Measurements from ENCODE around the gene PPHLN1.
A peak's percentile ranks its signal among the peaks of the same experiment; 100 is the strongest.

The PPHLN1 gene

DNA sequence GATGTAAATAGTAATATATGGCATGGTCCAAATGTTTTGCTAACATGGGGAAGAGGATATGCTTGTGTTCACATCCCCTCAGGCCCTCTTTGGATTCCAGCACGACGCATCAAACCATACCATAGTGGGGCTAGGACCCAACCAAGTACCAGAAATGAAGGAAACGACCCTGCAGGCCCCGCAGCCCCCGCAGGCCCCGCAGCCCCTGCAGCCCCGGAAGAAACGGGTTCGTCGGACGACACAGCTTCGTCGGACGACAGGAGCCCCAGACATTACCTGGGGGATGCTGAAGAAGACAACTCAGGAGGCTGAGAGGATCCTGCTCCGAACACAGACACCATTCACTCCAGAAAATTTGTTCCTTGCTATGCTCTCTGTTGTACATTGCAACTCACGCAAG, 119.9 kb downstream of the PPHLN1 start:
- no peak for DNase-seq

DNA sequence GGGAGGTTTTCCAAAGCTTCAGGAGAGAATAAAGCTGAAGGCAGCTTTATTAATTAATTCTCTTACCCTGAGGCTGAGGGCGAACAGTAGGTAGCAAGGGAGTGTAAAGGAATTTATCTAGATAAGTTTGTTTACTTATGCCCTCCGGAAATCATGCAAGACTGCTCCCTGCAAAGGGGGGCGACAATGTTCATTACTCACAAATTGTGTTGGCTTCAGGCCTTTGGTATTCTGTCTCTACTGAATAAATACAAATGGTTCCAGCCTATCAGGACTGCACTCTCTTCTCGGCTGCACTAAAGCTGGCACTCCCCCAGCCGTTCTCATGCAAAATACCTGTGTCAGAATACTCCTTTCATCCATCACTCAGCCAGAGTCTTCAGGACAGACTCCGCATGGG, 120.8 kb downstream of the PPHLN1 start:
- DNase-seq = no peak

DNA sequence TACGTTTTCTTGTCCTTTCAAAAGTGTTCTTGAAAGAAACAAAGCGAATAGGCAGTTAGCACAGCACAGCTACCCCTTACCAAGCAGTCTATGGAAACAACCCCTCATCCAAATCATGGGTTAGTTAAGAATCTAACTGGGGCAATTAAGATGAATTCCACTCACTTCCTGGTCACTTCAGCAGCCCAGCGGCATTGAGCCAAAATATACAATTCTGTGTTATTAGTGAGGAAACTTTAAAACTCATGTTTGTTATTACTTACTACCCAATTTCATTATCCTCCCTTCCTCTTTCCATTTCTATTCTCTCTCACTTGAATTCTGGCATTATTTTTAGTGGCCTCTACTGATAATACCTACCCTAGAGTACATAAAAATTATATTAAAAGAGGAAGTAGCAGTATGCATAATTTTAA, 121.4 kb downstream of the PPHLN1 start:
- no peak for DNase-seq

DNA sequence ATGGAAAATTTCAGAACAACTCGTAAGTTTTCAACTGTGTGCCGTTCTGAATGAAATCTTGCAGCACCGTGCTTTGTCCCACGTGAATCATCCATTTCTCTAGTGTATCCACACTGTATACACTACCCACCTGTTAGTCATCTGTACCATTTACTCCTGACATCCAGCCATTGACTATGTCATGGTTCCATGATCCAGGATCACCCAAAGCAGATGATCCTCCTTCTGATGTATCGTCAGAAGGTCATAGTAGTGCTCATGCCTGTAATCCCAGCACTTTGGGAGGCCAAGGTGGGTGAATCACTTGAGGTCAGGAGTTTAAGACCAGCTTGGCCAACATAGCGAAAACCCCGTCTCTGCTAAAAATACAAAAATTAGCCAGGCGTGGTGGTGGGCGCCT, 122.9 kb downstream of the PPHLN1 start:
- DNase-seq = no peak

DNA sequence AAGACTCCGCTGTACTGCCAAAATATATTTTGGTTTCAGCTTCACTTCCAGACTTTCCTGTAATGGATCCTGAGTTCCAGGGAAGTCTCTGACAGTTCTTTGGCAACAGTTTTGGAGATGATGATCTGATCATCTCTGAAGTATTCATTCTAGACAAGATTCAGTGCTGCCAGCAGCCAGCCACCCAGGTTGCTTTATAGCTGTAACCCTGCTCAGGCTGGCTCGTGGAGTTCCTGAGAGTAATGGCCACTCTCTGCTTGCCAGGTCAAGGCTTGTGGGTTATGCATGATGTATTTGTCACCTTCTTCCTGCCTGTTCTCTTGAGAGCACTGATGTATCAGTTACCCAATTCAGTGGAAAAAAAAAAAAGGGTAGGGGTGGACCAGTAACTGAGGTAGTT, 124.3 kb downstream of the PPHLN1 start:
- DNase-seq = no peak

DNA sequence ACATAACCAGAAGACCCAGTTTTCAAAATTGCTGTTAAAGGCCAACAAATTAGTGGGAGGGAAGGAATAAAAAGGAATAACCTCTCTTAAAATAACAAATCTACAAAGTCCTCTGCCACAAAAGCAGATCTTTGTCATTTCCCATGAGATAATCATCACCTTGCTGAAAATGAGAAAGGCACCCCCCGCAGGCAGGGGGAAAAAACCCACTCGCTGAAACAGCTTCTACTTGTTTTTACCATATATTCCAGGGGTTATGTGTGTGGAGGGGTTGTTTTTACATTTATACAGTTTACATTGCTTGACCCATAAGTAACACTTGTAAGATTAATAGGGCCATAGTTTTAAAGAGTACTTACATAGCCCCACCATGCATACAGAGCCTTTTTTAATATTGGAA, 132.6 kb downstream of the PPHLN1 start:
- DNase-seq = no peak

DNA sequence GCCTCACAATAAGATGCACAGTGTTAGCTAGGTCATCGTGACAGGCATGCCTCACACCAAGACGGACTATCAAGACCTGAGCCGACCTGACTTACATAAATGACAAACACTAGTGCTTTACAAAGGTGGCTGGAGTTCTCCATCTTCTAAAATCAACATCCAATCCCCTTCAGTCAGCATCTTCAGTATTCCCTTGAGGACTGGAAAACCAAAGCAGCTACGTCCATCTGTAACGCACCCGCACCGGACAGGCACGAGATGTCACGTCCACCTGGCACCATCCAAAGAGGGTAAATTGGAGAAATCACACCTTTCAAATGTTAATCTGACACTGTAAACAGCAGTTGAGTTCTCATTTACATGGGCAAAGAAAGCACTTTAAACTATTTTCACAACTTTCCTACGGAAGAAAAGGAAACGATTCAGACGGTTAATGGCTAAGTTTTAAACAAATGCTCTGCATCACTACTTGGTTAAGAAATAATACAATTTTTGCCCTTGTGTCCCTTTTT, 133.4 kb downstream of the PPHLN1 start:
- no peak for DNase-seq

DNA sequence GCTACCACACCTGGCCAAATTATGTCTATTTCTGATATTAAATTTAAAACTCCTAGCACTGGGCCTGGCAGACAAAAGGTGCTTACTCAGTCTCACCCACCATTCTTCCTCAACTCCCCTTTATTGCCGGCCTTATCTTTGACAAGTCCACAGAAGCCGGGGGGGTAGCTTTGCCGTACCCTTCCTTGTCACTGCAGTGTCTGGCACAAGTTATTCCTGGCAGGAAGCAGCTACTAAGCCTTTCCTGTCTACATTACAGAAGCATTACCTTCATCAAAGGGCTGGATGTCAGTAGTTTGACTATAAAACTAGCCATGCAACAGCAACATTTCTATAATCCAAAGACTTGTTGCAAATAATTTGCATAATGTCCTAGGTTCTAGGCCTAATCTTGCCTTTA, 136.5 kb downstream of the PPHLN1 start:
- no peak for DNase-seq

DNA sequence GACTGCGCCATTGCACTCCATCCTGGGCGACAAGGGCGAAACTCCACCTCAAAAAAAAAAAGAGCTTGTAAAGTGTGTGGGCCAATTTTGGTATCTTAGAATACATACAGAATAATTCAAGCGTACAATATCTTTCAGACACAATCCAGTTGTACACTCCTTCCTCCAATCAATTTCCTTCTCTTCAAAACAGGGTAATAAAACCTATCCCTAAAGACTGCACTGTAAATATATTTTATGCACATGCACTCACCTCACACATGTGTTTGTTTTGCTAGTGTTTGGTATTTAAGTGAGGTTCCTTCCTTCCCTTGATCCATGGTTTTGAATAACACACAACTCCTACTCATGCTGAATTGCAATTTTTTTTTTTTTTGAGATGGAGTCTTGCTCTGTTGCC, 137.7 kb downstream of the PPHLN1 start:
- no peak for DNase-seq

DNA sequence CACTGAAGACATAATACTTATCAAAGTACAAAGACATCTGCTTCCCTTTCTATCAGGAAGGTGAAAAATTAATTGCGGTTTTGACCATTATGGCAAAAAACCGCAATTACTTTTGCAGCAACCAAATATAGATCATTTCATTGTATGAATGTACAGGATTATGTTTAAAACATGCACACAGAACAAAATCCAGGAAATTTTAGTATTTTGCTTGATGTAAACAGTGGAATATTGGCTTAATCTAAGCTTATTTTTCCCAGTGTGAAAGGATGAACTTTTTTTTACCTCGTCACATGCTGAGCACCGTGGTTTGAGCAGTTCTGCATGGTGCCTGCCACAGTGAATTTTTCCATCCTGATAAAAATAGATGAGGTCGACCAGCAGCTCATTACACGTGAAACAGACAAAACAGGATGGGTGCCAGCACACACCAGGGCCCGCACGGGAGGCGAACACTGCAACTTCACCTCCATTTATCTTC, 142.4 kb downstream of the PPHLN1 start:
- DNase-seq = no peak

DNA sequence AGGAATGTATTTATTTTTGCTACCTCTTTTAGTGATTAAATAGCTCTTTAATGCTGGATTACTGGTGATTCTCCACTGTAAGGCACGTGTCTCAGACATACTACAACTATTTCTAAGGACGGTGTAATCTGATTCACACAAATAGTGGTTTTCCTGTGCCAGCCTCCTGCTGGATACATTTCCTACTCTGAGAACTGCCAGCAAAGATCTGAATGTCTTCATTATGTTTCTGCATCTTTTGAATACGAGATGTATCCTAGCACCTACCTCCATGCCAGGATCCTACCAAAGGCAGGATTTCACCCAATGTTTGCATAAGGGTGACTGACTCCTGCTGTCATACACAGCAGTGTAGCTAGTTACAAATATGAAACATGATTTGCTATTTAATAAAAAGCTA, 143.0 kb downstream of the PPHLN1 start:
- no peak for DNase-seq

DNA sequence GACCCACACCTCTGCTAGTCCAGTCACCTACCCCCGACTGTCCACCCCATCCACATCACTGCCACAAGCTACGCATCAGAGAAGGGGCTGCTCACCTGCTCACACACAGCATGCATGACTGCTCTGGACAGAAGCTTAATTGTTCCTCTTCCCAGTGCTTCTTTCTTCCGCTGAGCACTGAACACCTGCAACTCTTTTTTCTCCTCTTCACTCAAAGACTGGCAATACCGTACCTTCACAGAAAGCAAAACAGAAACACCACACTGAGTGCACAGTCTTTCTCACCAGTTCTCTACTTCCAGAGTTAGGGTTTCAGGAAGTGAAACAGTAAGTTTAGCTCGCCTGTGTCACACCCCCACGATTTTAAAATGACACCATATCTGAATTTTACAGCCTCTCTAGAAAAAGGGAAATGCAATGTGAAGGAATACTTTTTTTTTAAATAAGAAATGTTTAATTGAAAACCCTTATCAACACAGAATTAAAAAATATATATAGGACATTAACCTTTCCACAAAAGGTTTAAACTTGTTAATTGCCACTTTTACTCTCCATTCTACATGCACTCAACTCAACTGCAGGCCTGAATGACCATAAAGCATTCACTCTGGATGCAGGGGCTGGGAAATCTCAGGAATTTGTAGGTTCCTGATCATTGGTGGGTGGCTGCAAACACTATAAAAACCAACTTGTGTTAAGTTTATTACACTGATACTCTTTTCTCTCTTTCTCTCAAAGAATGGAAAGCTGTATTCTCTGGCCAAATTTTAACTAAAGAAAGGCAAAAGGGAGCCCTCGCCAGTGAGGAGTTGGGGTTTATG, 143.6 kb downstream of the PPHLN1 start:
- DNase-seq = no peak

DNA sequence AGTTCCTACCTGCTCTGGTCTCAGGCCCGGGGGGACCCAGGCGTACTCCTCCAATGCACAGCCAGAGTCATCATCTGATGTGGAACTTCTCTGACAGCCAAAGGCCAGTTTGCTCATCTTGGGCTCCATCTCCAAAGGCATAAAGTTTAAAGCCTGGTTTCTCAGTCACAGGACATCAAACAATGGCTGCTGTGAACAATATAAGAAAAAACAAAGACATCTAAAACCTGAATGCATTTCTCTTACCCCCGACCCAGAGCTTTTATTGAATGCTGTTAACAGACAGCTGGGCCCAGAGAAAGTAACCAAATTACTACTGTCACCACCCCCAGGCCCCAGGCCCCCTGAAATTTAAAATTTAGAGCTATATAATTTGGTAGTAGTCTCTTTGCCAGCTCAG, 146.4 kb downstream of the PPHLN1 start:
- DNase-seq = no peak

DNA sequence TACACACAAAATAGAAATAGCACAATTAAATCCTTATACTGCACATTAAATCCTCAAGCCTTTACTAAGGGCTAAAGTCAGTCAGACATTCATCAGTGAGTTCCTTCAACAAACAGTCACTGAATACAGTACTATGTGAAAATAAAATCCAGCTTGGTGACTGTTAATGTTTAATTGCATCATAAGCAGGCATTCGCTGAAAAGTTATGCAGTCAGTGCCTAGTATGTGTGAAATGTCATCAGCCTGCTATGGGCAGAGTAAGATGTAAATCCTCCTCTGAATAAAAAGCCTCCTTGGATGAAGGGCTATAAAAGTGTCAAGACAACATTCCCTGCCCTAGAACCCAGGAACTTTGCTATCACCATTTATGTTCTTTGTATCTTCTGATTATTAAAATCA, 147.2 kb downstream of the PPHLN1 start:
- no peak for DNase-seq

DNA sequence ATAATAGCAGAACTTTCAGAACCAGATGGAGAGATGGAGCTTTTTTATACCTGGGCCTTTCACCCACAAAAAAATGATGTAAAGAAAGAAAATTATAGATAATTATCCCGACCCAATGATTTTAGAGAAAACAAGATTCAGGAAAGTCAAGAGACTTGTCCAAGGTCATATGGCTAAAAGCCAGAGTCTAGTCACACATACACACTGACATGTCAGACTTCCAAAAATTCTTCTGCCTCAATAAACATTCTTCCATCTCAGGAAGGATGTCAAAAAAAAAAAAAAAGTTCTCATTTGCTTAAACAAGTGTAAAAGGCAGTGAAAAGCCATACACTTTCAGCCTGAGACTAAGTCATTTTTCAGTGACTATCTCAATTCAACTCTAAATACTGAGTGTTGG, 147.6 kb downstream of the PPHLN1 start:
- DNase-seq = no peak

DNA sequence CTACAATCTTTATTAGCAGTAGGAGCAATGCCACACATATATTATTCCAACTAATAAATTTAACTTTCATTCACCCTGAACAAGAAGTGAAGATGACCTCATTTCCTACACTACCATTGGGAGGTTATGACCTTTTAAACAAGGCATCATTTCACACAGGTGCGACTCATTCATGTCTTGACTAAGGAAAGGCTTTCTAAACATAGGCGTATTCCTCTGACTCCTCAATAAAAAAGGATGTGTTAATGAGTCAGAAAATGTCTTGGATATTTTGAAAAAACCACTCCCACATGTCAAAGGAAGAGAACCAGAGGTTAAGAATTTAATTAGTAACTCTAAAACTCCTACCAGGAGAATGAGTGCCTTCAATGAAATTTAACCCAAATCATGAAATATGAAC, 148.4 kb downstream of the PPHLN1 start:
- DNase-seq = no peak

DNA sequence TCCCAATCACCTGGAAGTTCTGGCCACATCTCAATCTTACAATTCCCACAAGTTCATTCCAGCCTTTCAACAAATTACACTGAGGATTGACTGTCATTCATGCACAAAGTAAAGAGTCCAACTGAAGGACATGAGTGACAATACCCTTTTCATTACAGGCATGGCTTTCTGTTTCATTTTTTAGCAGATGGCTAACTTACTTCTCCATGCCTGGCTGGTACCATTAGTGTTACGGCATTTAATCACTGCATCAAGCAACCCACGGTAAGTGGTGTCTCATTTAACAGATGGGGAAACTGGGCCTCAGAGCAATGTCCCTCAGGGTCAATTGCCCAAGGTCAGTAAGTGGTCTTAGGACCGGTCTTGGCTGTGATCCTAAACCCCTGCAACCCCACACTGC, 149.1 kb downstream of the PPHLN1 start:
- no peak for DNase-seq

DNA sequence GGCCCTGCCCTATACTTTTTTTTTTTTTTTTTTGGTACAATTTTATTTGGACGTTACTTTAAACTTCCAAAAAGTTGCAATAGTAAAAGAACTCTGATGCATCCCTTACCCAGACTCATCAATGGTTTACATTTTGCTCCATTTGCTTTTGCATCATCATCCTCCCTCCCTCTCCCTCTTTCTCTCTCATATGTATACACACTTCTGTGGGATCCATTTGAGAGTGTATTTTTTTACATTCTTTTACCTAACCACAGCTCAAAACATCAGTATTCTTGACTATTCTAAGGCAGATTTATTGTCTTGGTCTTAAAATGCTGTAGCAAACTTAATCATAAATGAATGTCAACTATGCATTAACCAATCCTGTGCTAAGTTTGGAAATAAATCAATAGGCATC, 152.0 kb downstream of the PPHLN1 start:
- no peak for DNase-seq

DNA sequence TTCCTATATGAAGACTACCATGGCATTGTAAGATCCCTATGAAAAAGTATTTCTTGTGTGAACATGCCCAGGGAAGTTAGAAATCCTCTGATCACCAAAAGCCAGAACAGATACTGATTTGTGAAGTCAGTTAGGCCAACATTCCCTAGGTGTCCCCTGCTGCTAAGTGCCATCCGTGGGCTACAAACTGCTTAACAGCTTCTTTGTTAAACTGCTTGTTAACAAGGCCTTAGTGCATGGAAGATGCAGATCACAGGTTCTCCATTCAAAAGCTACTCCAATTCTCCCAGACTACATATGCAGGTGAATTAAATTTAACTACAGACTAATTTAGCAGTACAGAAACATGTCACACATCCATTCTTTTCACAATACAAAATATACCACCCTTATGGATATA, 155.4 kb downstream of the PPHLN1 start:
- DNase-seq = no peak

DNA sequence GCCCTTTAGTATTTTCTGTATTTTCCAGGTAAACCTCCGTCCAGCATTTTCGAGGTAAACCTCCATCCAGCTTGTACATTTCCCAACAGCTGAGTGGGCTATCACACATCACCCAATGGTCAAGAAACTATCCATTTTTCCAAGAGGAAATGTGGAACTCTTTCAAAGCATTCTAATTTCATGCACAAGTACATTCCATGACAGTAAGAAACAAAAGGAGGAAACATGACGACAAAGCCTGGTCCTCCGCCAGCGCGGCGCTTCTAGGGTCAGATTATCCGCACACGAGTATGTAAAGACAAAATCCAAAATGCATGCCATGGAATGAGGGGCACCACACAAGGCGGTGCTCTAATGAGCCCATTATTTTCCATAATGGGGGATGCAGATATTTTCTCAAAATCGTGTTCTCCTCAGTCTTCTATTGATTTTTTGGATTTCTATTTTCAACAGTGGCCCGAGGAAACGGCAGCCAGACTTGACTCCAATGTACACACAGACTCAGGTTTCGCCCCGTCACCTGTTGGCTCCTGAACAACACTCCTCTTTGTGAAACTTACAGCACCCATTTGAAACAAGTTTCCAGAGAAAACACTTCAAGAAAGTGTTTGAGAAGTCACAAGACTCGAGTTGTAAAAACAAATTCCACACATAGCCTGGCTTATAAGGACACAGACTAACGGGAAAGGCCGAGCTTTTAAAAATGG, 156.2 kb downstream of the PPHLN1 start:
- DNase-seq = no peak

DNA sequence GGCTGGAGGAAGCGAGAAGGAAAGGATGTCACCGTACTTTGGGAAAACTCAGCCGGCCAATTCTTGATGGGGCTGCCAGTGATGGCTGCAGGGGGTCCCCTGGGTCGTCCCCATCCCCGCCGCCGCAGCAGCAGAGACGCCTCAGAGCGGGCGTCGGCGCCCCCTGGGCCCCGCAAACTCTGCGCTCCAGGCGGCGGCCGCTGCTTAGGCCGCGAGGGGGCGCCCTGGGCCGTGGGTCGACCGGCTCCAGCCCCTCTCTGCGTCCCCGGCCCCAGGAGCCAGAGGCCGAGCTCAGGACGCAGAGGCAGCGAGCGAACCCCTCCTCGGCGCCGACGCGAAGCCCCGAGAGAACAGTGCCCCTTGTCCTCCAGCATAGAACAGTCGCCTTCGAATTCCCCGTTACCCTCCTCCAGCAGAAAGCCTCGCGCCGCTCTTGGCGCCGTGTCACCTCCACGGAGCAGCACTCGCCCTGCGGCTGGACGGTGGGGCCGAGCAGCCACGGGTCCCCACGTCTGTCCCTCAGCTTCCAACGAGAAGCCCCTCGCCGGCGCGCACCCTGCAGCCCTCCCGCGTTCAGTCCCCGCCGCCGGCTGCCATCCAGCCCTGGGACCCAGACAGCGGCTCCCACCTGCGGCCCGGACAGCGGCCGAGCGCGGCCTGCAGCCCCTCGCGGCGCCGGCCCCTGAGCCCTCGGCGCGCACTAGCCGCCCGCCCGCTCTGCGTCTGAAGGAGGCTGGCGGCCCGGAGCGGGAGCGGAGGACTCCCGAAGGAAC, 157.0 kb downstream of the PPHLN1 start:
- peak; percentile 87 for DNase-seq

DNA sequence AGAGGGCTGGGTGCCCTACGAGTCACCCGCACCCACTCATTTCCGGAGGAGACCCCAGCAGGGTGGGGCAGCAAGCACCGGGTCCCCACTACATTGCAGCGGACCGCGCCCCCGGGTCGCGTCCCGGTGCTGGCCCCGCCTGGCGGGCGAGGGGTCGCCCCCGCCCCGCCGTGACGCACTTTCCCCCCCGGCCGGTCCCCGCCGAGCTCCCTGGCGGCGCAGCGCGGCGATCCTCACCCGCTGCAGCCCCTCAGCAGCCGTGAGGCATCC, 157.5 kb downstream of the PPHLN1 start:
- peak; percentile 49 for DNase-seq

DNA sequence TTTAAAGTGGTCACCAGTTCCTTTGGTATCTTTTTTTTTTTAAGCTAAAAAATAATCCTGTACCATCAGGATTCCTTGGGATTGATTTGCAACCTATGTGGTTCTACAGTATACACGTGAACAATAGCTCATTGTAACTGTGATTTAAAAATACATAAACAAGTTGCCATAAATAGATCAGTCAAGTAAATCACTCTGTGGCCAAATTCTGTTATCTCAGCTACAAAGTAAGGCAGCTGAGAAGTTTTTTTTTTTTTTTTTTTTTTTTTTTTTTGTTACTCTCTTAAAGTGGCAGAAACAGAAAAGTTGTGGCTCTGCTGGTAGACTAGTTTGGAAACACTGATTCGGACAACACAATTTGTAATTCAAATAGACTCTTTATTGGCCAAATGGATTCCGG, 159.0 kb downstream of the PPHLN1 start:
- DNase-seq = no peak

DNA sequence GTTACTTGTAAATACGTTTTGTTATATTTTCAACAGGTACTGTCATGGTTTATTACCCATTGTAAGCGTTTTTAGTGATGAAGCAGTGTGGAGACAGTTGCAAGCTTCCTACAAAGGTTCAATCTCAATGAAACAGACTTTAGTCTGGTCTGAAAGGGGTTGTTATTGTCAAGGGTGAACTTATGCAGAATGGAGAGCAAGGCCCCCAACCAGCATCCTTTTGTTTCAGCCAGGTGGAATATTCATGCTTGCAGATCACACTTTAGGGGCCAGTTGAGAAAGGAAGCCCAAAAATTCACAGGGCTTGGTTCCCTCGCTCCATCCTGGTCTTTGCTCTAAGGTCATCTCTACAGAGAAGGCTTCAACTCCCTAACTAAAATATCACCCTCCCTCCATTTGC, 159.9 kb downstream of the PPHLN1 start:
- no peak for DNase-seq

All from 8988T (cell line).